ENCODE measurements around the gene ATL2.

DNA sequence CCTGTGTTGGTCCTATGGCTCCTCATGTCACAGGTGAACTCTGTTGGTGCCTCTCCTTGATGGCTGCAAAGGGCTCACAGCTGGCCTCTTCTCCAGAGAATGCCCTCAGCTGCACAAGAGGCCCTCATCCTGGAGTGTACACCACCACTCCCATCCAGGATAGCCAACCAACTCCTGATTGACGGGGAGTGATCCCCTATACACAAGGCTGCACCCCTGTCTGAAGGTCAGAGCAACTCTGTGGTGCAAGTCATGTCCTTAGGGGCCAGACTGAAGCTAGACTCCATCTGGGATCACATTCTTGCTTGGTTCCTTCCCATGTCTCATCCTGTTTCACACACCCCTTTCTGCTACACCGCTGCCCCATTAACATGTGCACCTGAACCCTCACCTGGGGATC lies 41.7 kb upstream of the ATL2 start:
- TF ChIP-seq, protein P1, sequence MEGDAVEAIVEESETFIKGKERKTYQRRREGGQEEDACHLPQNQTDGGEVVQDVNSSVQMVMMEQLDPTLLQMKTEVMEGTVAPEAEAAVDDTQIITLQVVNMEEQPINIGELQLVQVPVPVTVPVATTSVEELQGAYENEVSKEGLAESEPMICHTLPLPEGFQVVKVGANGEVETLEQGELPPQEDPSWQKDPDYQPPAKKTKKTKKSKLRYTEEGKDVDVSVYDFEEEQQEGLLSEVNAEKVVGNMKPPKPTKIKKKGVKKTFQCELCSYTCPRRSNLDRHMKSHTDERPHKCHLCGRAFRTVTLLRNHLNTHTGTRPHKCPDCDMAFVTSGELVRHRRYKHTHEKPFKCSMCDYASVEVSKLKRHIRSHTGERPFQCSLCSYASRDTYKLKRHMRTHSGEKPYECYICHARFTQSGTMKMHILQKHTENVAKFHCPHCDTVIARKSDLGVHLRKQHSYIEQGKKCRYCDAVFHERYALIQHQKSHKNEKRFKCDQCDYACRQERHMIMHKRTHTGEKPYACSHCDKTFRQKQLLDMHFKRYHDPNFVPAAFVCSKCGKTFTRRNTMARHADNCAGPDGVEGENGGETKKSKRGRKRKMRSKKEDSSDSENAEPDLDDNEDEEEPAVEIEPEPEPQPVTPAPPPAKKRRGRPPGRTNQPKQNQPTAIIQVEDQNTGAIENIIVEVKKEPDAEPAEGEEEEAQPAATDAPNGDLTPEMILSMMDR (conservative IDR thresholded peaks at IDR 0.05; ENCODE audit: low read depth, low read length): no peak
- no peak for TF ChIP-seq EZH2 (IDR thresholded peaks at IDR 0.05; ENCODE audit: borderline replicate concordance, low read depth, low read length, poor library complexity, severe bottlenecking)

All from A673 (cell line).